ENCODE results near the gene TUBB8.

- TF ChIP-seq CTCF (IDR thresholded peaks at IDR 0.05) (no peak), POLR2A (IDR thresholded peaks at IDR 0.05) (no peak)
Observed at GRCh38 chr10:91313-91712, 42.2 kb upstream of the TUBB8 start.

All from adrenal gland (tissue), 5 donors.